Stimulated activated CD4-positive, alpha-beta T cell treated with anti-CD3 and anti-CD28 coated beads, TNF-alpha, amount 100 ng/mL, for 1 hour (primary cell): ENCODE measurements around the gene ADRA2A.

Source experiments
- DNase-seq, 3 donors: peaks; one replicate each; pipeline ENCODE4 v3.0.0-alpha.2; 2020; ENCODE audit warnings: low read depth in 3 of 3, low spot score in 1 of 3

The ADRA2A gene

DNA sequence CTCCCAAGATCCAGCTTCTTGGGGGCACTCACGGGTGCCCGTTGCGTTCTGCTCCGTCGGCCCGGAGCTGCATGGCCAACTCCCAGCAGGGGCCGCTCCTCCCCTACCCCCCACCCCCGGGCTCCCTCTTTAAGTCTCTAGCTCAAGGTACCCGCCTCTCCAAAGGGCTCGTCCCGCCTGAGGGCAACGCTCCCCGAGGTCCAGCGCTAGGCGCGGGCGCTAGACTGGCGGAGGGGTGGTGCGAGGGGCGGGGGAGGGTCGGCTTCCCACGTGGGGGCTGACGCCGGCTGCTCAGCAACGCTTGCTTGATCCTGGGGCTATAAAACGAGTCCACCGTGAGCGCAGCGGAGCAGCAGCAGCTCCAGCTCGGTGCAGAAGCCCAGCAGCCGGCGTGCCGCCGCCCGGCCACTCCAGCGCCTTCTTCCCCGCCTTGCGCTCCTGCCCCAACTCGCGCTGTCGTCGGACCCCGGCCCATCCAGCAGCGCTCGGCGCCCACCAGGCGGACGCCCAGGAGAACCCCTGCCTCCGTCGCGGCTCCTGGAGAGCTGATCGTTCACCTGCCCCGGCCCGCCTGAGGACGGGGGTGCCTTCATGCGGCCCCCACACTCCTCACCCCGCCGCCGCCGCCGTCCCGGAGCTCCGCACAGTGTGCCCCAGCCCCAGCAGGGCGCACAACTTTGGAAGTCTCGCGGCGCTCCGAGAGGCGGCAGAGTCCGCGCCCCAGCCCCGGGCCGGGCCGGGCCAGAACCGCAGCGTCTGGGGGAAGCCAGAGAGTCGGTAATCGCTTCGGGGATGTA is at the start of gene ADRA2A:
TSS of gene ADRA2A (plus strand) at position 348 of the 797 bp plus-strand sequence. CDS start 968 bp downstream, outside the sequence.
- no peak for DNase-seq

DNA sequence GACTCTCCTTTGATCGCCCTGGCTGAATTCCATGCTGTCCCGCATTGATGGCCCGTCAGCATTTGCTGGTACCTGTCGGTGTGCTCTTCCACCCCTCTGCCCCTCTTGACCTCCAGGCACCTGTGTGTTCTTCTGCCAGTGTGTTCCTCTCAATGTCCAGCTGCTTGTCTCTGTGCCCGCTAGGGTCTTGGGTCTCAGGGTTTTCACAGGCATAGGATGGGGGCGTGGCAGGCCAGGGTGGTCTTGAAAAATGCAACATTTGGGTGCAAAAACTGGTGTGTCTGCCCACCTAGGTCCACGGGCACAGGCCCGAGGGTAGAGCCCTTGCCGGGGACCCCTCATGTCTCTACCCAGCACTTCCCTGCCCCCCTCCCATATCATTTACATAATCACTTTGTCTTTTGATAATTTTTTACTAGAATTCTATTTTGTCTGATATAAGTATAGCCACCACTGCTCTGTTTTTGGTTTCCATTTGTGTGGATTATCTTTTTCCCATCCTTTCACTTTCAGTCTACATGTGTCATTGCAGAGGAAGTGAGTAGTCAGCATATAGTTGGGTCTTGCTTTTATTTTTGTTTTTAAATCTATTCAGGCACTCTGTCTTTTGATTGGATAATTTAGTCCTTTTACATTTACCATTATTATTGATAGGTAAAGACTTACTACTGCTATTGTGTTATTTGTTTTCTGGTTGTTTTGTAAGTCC is 46.6 kb upstream of the ADRA2A start:
- no peak for DNase-seq

DNA sequence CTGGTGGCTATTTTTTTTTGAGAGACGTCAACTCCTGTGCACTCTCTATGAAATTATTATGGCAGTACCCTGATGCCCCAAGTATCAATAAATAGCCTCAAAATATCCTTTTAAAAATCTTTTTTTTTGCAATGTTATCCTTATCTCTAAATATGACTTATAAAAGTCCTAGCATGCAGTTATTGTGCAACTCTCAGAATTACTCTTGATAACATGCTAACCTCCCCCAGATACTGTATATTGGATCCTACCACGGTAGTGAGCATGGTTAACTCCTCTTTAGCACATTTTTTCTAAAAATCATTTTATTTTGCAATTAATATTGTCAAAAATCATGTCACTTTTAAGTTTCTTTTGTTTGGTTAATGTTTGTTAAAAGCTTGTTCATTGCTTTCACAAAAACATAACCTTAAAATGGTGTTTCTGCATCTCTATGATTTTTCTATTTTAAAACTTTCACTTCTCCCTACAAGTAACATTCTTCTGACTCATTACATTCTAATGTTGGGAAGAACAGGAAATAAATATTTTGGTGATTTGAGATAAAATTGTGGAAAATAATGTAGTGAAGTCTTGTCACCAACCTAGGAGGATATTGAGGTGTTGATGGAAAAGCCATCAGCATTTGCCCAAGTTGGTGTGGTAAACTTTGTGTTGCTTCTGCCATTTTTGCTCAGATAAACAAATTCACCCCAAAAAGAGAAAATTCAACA is 42.1 kb upstream of the ADRA2A start:
- DNase-seq = no peak

DNA sequence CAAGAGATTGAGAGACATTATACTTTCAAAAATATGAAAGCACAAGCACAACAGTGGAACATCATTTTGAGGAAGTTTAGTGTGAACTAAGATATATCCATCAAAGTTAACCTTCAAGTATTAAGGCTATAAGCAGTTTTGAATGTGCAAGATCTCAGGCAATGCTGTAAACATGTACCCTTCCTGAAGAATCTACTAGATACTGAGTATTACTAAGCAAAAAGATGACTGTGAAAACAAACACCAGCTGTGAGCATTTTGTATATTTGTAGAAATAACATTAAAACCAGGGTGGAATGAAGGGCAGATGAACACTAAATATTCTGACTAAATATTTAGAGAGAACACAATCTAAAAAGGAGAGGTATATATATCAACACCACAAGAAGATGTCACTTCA is 41.3 kb upstream of the ADRA2A start:
- no peak for DNase-seq

DNA sequence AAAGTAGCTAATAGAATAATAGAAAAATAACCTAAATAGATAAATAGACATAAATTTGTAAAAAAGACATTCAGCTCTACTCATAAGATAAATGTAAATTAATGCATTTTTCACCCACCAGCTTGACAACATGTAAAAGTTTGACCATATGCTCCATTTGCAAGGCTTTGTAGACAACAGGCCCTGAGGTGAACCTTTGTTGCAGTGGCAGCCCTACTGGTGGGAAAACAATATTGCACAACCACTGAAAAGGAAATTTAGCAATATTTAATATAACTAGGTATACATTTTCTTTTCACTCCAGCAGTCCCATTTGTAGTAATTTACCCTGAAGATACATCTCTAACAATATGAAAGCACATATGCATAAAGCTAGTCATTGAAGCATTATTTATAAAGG is 39.0 kb upstream of the ADRA2A start:
- no peak for DNase-seq

DNA sequence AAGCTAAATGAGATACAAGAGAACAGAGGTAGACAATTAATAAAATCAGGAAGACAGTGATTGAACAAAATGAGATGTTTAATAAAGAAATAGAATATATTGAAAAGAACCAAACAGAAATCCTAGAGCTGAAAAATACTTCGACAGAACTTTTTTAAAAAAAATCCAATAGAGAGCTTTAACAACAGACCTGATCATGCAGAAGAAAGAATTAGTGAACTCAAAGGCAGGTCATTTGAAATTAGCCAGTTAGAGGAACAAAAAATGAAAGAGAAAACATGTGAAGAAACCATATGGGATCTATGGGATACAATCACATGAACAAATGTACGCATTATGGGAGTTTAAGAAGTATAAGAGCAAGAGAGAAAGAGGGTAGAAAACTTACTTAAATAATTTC is 37.3 kb upstream of the ADRA2A start:
- no peak for DNase-seq

DNA sequence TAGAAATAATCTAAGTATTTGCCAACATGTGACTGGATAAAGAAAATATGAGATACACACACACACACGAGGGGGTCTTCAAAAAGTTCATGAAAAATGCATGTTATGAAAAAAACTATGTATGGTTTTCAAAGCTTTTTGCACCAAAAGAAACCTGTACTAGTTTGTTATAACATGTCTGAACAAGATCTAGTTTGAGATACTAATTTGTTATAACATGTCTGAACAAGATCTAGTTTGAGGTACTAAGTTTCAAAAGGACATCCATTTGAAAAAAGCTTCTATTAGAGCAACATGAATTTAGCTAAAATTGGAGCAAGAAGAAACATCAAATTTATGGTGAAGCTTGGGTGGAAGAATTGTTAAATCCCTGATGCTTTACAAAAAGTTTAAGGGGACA is 19.8 kb upstream of the ADRA2A start:
- no peak for DNase-seq

DNA sequence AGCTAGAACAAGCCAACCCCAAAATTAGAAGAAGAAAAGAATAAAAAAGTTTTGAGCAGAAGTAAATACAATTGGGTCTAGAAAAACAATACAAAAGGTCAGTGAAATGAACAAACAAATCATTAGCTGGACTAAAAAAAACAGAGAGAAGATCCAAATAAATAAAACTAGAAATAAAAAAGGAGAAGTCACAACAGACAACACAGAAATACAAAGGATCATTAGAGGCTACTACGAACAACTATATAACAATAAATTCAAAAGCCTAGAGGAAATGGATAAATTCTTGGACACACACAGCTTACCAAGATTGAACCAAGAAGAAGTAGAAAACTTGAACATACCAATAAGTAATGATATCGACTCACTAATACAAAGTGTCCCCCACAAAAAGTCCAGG is 13.4 kb upstream of the ADRA2A start:
- DNase-seq = no peak

DNA sequence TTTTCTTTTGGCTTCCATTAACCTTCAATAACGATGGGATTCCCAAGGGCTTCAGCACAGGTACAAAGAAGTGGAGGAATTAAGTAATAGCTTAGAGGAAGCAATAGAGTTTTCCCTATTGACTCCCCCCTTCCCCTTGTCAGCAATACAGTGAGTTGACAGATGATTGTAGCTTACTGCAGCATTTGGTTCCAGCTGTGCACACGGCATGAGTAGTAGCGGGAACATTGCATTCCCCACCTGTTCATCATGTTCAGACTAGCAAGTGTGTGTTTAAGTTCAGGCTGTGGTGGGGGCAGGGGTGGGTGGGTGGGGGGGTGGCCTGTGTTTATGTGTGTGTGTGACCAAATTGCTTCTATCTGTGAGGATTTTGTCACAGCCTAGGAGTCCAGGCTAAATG is 4.6 kb upstream of the ADRA2A start:
- DNase-seq = no peak

DNA sequence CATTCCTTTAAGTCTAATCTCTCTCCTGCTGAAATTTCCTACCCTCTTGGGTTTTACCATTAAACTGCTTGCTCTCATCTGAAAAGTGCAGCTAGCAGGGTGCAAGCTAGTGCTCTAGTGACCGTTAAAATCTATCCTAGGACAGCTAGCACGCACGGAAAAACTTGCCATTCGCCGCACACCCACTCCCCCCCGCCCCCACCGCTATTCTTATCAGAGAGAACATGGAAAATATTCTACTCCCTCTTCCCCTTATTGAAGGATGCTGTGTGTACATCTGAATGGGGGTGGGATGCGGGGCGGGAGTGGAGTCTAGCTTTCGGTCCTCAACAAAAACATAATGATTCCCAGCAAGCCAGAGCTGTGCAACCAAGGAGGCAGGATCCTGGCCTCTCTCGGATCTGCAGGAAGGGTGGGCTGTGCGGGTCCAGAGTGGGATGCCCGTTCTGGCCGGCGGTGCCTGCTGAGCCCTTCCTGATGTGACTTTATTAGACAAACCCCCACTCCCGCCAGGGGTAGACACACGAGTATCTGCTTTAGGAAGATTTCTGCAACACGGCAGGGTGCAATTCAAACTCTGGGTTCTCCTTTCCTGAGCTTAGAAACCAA is 1.1 kb upstream of the ADRA2A start:
- no peak for DNase-seq

DNA sequence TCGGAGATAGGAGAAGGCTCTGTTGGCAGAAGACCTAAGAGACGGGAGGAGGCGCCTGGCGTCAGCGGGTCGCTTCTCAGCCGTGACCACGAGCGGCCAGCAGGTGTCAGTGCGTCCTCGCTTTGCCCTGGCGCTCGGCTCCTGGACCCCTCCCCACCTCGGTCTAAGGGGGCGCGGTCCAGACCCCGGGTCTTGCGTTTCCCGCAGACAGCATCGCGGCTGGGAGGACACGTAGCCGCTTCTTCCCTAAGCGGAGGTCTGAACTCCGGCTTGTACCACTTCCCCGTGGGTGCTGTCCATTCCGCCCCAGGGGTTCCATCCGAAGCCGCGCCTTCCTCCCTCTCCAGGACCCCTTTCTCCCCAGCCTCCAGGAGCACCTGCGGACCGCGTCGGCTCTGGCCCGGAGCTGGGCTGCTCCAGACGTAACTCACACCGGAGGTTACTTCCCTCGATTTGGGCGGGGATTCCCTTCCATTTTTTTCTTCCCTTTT is 593 bp upstream of the ADRA2A start:
- peak in 1 of 3 donors; percentile 36 for DNase-seq

DNA sequence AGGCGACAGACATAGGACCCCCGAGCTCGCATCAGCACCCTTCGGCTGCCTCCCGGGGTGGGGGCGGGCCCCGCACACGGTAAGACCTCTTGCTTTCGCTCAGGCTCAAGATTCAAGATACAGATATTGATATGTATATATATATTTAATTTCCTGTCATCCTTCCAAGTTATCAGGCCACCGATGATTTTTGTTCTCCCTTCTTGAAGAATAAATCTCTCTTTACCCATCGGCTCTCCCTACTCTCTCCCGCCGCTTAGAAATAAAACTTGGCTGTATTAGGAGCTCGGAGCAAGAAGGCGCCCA is 603 bp downstream of the ADRA2A start:
- no peak for DNase-seq

DNA sequence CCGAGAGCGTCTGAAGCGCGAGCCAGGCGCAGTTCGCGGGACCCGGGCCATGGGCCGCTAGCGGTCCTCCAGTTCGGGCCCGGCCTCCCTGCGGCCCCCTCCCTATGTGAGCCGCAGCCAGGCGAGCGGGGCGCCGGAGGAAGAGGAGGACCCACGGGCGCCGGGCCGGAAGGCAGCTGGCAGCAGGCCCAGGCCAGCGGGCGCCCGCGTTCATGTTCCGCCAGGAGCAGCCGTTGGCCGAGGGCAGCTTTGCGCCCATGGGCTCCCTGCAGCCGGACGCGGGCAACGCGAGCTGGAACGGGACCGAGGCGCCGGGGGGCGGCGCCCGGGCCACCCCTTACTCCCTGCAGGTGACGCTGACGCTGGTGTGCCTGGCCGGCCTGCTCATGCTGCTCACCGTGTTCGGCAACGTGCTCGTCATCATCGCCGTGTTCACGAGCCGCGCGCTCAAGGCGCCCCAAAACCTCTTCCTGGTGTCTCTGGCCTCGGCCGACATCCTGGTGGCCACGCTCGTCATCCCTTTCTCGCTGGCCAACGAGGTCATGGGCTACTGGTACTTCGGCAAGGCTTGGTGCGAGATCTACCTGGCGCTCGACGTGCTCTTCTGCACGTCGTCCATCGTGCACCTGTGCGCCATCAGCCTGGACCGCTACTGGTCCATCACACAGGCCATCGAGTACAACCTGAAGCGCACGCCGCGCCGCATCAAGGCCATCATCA is 1.1 kb downstream of the ADRA2A start:
- DNase-seq = no peak

DNA sequence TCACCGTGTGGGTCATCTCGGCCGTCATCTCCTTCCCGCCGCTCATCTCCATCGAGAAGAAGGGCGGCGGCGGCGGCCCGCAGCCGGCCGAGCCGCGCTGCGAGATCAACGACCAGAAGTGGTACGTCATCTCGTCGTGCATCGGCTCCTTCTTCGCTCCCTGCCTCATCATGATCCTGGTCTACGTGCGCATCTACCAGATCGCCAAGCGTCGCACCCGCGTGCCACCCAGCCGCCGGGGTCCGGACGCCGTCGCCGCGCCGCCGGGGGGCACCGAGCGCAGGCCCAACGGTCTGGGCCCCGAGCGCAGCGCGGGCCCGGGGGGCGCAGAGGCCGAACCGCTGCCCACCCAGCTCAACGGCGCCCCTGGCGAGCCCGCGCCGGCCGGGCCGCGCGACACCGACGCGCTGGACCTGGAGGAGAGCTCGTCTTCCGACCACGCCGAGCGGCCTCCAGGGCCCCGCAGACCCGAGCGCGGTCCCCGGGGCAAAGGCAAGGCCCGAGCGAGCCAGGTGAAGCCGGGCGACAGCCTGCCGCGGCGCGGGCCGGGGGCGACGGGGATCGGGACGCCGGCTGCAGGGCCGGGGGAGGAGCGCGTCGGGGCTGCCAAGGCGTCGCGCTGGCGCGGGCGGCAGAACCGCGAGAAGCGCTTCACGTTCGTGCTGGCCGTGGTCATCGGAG is 1.8 kb downstream of the ADRA2A start:
- DNase-seq = no peak

DNA sequence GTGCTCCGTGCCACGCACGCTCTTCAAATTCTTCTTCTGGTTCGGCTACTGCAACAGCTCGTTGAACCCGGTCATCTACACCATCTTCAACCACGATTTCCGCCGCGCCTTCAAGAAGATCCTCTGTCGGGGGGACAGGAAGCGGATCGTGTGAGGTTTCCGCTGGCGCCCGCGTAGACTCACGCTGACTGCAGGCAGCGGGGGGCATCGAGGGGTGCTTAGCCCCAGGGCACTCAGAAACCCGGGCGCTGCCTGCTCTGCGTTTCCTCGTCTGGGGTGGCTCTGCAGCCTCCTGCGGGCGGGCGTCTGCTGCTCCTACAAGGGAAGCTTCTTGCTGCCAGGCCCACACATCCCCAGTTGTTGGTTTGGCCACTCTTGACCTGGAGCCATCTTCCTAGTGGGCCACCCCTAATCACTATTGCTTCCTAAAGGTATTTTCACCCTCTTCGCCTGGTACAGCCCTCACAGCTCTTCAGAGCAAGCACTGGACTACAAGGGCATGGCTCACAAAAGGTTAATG is 2.5 kb downstream of the ADRA2A start:
- DNase-seq = no peak

DNA sequence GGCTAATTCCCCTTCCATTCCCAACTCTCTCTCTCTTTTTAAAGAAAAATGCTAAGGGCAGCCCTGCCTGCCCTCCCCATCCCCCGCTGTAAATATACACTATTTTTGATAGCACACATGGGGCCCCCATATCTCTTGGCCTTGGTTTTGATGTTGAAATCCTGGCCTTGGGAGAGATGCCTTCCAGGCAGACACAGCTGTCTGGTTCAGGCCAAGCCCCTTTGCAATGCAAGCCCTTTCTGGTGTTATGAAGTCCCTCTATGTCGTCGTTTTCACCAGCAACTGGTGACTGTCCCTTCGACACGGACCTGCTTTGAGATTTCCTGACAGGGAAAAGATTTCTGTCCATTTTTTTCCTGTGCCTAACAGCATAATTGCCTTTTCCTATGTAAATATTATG is 3.0 kb downstream of the ADRA2A start:
- no peak for DNase-seq

DNA sequence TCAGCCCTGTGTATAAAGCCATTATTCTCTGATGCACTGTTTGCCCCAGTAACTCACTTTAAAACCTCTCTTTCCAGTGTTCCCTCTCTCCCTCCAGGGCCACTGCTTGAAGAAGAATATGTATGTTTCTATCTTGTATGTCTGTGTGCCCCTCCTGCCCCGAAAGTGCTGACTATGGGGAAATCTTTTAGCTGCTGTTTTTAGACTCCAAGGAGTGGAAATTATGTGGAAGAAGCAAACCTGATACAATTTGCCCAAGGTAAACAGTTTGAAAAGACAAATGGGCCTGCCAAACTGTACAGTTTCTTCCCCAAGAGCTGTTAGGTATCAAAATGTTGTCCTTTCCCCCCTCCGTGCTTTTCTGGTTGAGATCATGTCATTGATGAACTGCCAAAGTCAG is 3.4 kb downstream of the ADRA2A start:
- DNase-seq = no peak

DNA sequence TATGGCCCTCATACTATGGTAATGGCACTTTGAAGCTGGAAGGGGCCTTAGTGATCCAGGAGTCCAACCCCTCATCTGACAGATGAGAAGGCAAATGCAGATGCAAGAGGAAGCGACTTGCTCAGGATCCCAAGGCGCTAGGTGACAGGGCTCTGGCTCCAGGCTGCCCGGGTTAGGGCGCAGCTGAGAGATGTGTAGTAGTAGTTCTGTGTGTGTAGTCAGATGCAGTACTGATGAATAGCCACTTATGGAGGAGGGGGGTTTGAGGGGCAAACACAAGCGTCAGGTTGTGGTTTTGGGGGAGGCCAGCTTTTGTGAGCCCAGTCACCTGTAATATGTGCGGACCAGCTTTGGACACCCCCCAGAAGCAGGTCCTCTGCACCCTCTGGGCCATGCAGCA is 4.8 kb downstream of the ADRA2A start:
- DNase-seq = no peak

DNA sequence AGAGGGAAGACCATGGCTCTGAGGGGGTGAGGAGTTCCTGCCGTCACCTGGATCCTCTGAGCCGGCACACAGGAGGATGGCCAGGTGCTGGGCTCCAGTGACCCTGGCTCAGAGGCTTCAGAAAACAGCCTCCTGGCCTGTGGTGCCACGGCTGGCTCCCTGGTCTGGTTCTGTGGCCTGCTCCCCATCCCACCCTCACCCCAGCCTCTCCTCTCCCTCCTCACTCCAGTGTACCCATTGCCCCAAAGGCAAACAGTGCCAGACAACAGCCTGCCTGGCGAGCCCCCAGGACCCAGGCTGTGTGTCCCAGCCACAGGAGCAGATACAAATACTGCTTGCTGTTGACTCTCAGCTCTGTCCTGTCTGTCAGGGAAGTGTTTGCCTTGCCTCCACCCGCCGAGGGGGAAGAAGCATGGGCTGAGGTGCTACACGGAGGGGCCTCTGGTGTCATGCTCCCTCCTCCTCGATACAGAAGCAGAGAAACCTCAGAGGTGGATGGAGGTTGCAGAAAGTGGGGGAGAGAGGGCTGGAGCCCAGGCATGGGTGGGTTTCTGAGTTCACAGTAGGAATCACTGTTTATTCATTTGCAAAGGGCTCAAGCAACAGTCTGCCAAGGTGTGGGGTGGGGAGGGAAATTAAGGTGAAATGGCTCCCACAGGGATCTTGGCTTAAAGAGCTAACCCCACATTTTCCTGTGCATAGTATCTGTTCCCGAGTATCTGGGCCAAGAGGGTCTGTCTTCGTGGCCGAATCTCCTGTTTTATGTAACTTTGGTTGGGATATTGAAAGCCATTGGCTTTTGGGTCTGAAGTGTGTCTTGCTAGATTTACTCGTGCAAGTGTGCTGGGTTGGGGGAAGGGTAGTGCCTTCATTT is 5.5 kb downstream of the ADRA2A start:
- DNase-seq = no peak
